Measurements from ENCODE around the gene RORB. TPM values are rescaled to one million over a fixed set of nuclear protein-coding genes. Genes with fewer than 3 reads are reported as not detected.

The RORB gene
- total RNA-seq, 1 experiment from 2014 or later, result 8.7 TPM

DNA sequence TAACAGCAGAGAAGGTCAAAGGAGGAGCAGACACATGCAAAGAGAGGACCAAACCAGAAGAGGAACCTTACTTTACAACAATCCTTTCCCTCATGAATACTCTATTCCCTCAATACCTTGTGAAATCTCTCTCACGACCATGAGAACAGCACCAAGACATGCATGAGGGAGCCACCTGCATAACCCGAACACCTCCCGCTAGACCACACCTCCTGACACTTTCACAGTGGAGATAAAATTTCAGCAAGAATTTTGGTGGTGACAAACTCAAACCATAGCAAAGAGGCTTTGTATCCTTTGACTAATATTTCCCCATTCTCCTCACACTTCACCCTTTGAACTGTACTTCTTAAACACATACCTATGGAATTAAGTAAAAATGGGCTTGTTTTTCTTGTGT lies 101.7 kb downstream of the RORB start (continued):
- TF ChIP-seq AR (CRISPR knock-in tag; IDR thresholded peaks at IDR 0.05), result no peak
- TF ChIP-seq MYBL2 (CRISPR knock-in tag; IDR thresholded peaks at IDR 0.05), result no peak
- TF ChIP-seq, protein P1, sequence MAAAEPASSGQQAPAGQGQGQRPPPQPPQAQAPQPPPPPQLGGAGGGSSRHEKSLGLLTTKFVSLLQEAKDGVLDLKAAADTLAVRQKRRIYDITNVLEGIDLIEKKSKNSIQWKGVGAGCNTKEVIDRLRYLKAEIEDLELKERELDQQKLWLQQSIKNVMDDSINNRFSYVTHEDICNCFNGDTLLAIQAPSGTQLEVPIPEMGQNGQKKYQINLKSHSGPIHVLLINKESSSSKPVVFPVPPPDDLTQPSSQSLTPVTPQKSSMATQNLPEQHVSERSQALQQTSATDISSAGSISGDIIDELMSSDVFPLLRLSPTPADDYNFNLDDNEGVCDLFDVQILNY (CRISPR knock-in tag; IDR thresholded peaks at IDR 0.05), result no peak

- Mint-ChIP-seq H3K36me3 (no peaks in the 10 kb centered on the region), H3K4me1 (no peaks in the 10 kb centered on the region), H3K4me3 (no peak overlapping the region), H3K9me3 (no peaks in the 10 kb centered on the region; the same call in 1 of the 2 replicates), H3K27me3 (ENCODE audit: low read depth) (no peaks in the 10 kb centered on the region; the same call in 1 of the 2 replicates), H3K27ac (no peak overlapping the region)
- ChIA-PET CTCF (interaction anchor here (1.1 to 1.3 kb wide), 4 partner anchors 34 to 1409 kb away, joined by 3 to 9 read pairs (median 5); no protein-coding TSS in a partner anchor), POLR2A (no interaction called here)
- ATAC-seq (no peak), DNase-seq (ENCODE audit: low spot score) (no peak)
- TF ChIP-seq, protein P2, sequence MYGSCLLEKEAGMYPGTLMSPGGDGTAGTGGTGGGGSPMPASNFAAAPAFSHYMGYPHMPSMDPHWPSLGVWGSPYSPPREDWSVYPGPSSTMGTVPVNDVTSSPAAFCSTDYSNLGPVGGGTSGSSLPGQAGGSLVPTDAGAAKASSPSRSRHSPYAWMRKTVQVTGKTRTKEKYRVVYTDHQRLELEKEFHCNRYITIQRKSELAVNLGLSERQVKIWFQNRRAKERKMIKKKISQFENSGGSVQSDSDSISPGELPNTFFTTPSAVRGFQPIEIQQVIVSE (CRISPR knock-in tag; IDR thresholded peaks at IDR 0.05; ENCODE audit: borderline replicate concordance), result no peak
- TF ChIP-seq OVOL2 (CRISPR knock-in tag; IDR thresholded peaks at IDR 0.05; ENCODE audit: borderline replicate concordance) (no peak), ETV6 (CRISPR knock-in tag; IDR thresholded peaks at IDR 0.05) (no peak), GRHL2 (CRISPR knock-in tag; IDR thresholded peaks at IDR 0.05; ENCODE audit: insufficient replicate concordance, severe bottlenecking) (no peak), ZBTB21 (CRISPR knock-in tag; IDR thresholded peaks at IDR 0.05; ENCODE audit: borderline replicate concordance) (no peak), NR3C1 (CRISPR knock-in tag; conservative IDR thresholded peaks at IDR 0.05; ENCODE audit: low read depth) (no peak), HMGXB4 (CRISPR knock-in tag; IDR thresholded peaks at IDR 0.05) (no peak), FOXJ3 (CRISPR knock-in tag; IDR thresholded peaks at IDR 0.05; ENCODE audit: borderline replicate concordance) (no peak), MLX (CRISPR knock-in tag; IDR thresholded peaks at IDR 0.05) (no peak), NR1H2 (CRISPR knock-in tag; IDR thresholded peaks at IDR 0.05) (no peak), PREB (CRISPR knock-in tag; IDR thresholded peaks at IDR 0.05; ENCODE audit: borderline replicate concordance) (no peak), TCF7 (CRISPR knock-in tag; IDR thresholded peaks at IDR 0.05; ENCODE audit: low read depth) (no peak), E2F1 (CRISPR knock-in tag; IDR thresholded peaks at IDR 0.05) (no peak), FOXK1 (CRISPR knock-in tag; IDR thresholded peaks at IDR 0.05) (no peak), ZNF416 (CRISPR knock-in tag; IDR thresholded peaks at IDR 0.05) (no peak), ZNF281 (CRISPR knock-in tag; IDR thresholded peaks at IDR 0.05) (no peak), MYBL2 (CRISPR knock-in tag; IDR thresholded peaks at IDR 0.05) (no peak), TEAD4 (CRISPR knock-in tag; IDR thresholded peaks at IDR 0.05) (no peak), FOXP1 (CRISPR knock-in tag; IDR thresholded peaks at IDR 0.05; ENCODE audit: borderline replicate concordance) (no peak)
These were observed 112.7 kb downstream of the RORB start for GRCh38 chr9:74609671-74610405.
